ENCODE results near the gene TOM1.
"Not testable (repeated sequence)": the region's sequence is repeated elsewhere in the genome, so short reads cannot be mapped to it uniquely, and the experiment has no call there.

The TOM1 gene

GRCh38 chr22:35363566-35364086 lies 63.9 kb downstream of the TOM1 start:
- ChIA-PET POLR2A (ENCODE audit: low non-redundant PET) (no interaction called here), CTCF (no interaction called here)
- H3K27ac ChIP-seq = no peak overlapping the region
- TF ChIP-seq, protein P1, sequence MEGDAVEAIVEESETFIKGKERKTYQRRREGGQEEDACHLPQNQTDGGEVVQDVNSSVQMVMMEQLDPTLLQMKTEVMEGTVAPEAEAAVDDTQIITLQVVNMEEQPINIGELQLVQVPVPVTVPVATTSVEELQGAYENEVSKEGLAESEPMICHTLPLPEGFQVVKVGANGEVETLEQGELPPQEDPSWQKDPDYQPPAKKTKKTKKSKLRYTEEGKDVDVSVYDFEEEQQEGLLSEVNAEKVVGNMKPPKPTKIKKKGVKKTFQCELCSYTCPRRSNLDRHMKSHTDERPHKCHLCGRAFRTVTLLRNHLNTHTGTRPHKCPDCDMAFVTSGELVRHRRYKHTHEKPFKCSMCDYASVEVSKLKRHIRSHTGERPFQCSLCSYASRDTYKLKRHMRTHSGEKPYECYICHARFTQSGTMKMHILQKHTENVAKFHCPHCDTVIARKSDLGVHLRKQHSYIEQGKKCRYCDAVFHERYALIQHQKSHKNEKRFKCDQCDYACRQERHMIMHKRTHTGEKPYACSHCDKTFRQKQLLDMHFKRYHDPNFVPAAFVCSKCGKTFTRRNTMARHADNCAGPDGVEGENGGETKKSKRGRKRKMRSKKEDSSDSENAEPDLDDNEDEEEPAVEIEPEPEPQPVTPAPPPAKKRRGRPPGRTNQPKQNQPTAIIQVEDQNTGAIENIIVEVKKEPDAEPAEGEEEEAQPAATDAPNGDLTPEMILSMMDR (conservative IDR thresholded peaks at IDR 0.05; ENCODE audit: low read depth) = no peak
- no peak for DNase-seq (ENCODE audit: low spot score)

DNA sequence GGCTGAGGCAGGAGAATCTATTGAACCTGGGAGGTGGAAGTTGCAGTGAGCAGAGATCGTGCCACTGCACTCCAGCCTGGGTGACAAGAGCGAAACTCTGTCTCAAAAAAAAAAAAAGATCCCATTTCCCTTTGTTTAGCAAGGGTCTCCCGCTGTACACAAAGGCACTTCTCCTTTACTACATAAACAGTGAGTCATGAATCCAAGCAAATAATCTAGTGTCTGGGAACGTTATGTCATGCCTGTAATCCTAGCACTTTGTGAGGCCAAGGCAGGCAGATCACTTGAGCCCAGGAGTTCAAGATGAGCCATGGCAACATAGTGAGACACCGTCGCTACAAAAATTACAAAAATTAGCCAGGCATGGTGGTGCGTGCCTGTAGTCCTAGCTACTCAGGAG lies 64.5 kb downstream of the TOM1 start:
- H3K27ac ChIP-seq = not testable (repeated sequence)

GRCh38 chr22:35367331-35367886 lies 67.7 kb downstream of the TOM1 start:
- TF ChIP-seq, protein P1 (conservative IDR thresholded peaks at IDR 0.05; ENCODE audit: low read depth) = no peak
- ChIA-PET POLR2A (ENCODE audit: low non-redundant PET) (no interaction called here), CTCF (no interaction called here)
- no peak overlapping the region for H3K27ac ChIP-seq
- no peak for DNase-seq (ENCODE audit: low spot score)

More for the DNA sequence above, 64.5 kb downstream of the TOM1 start:
- CTCF ChIA-PET; DNase-seq (ENCODE audit: low spot score); POLR2A ChIA-PET (ENCODE audit: low non-redundant PET): not testable (repeated sequence)

- no peak overlapping the region for H3K27ac ChIP-seq
- TF ChIP-seq, protein P1 (conservative IDR thresholded peaks at IDR 0.05; ENCODE audit: low read depth) = no peak
- no peak for DNase-seq (ENCODE audit: low spot score)
- CTCF ChIA-PET = interaction anchor here (0.7 kb wide), 1 partner anchor 749 kb away, joined by 3 read pairs; no protein-coding TSS in a partner anchor
- POLR2A ChIA-PET (ENCODE audit: low non-redundant PET) = no interaction called here
These were observed 68.7 kb downstream of the TOM1 start for GRCh38 chr22:35368386-35368785.

DNA sequence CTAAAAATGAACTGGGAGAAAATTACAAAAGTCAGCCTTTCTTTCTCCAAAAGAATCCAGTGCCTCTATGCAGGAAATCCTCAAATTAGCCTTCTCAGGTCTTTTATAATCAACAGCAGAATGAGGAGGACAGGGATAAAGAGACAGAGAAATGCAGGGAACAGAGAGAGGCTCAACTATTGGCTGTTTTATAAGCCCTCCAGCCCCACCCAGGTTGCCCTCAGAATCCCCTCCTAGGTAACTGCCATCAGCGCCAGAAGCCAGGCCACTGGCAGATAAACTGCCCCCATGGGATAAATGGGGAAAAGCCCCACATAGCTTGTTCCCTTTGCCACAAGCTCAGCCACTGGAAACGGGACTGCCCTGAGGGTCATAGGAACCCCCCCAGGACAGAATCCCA lies 70.3 kb downstream of the TOM1 start:
- CTCF ChIA-PET = no interaction called here
- no peak for DNase-seq (ENCODE audit: low spot score)
- TF ChIP-seq, protein P1 (conservative IDR thresholded peaks at IDR 0.05; ENCODE audit: low read depth) = no peak
- POLR2A ChIA-PET (ENCODE audit: low non-redundant PET) = no interaction called here
- peak overlapping the region; percentile 43 for H3K27ac ChIP-seq

GRCh38 chr22:35373781-35374180 lies 74.1 kb downstream of the TOM1 start:
- CTCF ChIA-PET = no interaction called here

GRCh38 chr22:35375031-35375430 lies 75.3 kb downstream of the TOM1 start:
- ChIA-PET POLR2A (ENCODE audit: low non-redundant PET) (no interaction called here), CTCF (no interaction called here)
- TF ChIP-seq, protein P1 (conservative IDR thresholded peaks at IDR 0.05; ENCODE audit: low read depth) = no peak
- no peak for DNase-seq (ENCODE audit: low spot score)
- H3K27ac ChIP-seq = no peak overlapping the region

More at GRCh38 chr22:35373781-35374180, 74.1 kb downstream of the TOM1 start:
- no peak for DNase-seq (ENCODE audit: low spot score)
- TF ChIP-seq, protein P1 (conservative IDR thresholded peaks at IDR 0.05; ENCODE audit: low read depth) = no peak
- POLR2A ChIA-PET (ENCODE audit: low non-redundant PET) = no interaction called here
- peak overlapping the region; percentile 91; the same call in 1 of the 2 replicates for H3K27ac ChIP-seq

Measured in RWPE1 (cell line).